T47D (cell line): ENCODE results near the gene IGFN1.

Experiments used
- DNase-seq, 2 experiments: peaks; one replicate each; pipeline versions ENCODE4 v3.0.0 to v3.0.0-alpha.2; 2011 to 2012; ENCODE audit warnings: low read depth in 1 of 2, low spot score in 1 of 2
- JUND ChIP-seq: IDR thresholded peaks from 2 replicates; pipeline ENCODE4 v1.6.1; 2012; ENCODE audit warnings: low read depth
- in situ Hi-C: cut with HindIII; loops from 2 replicates; pipeline ENCODE4 v1.10.0; 2016; ENCODE audit warnings: low sequenced_read_pairs, low pct_unique_long_range_greater_than_20kb

IGFN1 gene

GRCh38 chr1:201206176-201206575 lies 15.6 kb downstream of the IGFN1 start:
- TF ChIP-seq JUND, result no peak
- in situ Hi-C loops, result no loop called here

GRCh38 chr1:201207046-201207445 lies 16.4 kb downstream of the IGFN1 start:
- in situ Hi-C loops, result no loop called here
- DNase-seq, result no peak
- TF ChIP-seq JUND, result no peak

More at GRCh38 chr1:201206176-201206575, 15.6 kb downstream of the IGFN1 start:
- no peak for DNase-seq

- no peak for DNase-seq
- no peak for TF ChIP-seq JUND
- in situ Hi-C loops, result no loop called here
Measured at GRCh38 chr1:201208236-201208635, 17.6 kb downstream of the IGFN1 start.

- no peak for DNase-seq
- no peak for TF ChIP-seq JUND
- in situ Hi-C loops, result no loop called here
Measured at GRCh38 chr1:201212056-201212455, 21.4 kb downstream of the IGFN1 start.

- no peak for DNase-seq
- in situ Hi-C loops, result no loop called here
- no peak for TF ChIP-seq JUND
Measured at GRCh38 chr1:201212461-201213055, 21.9 kb downstream of the IGFN1 start.

GRCh38 chr1:201213106-201213770 lies 22.6 kb downstream of the IGFN1 start:
- in situ Hi-C loops, result no loop called here
- DNase-seq, result no peak
- TF ChIP-seq JUND, result no peak

- in situ Hi-C loops, result no loop called here
- no peak for TF ChIP-seq JUND
- DNase-seq, result no peak
Measured at GRCh38 chr1:201213926-201214325, 23.3 kb downstream of the IGFN1 start.

- DNase-seq, result no peak
- no peak for TF ChIP-seq JUND
- in situ Hi-C loops, result no loop called here
Measured at GRCh38 chr1:201214461-201214860, 23.8 kb downstream of the IGFN1 start.

GRCh38 chr1:201214886-201215285 lies 24.3 kb downstream of the IGFN1 start:
- in situ Hi-C loops, result no loop called here
- TF ChIP-seq JUND, result no peak
- no peak for DNase-seq

GRCh38 chr1:201215531-201216357 lies 25.1 kb downstream of the IGFN1 start:
- in situ Hi-C loops, result no loop called here
- no peak for TF ChIP-seq JUND
- DNase-seq, result no peak

GRCh38 chr1:201216395-201217085 lies 25.9 kb downstream of the IGFN1 start:
- in situ Hi-C loops, result no loop called here
- no peak for DNase-seq
- no peak for TF ChIP-seq JUND

- no peak for TF ChIP-seq JUND
- DNase-seq, result no peak
- in situ Hi-C loops, result no loop called here
Measured at GRCh38 chr1:201217146-201217545, 26.5 kb downstream of the IGFN1 start.
